Gastrocnemius medialis (tissue), 4 donors: ENCODE measurements around the gene ZCCHC14.

Source experiments
- POLR2A ChIP-seq, 2 donors: fragments of 450-650 bp; IDR thresholded peaks; one replicate each; pipeline ENCODE4 v1.6.1; 2017; ENCODE audit warnings: antibody characterized with exemption in 2 of 2, mild to moderate bottlenecking in 2 of 2, moderate library complexity in 2 of 2
- TF ChIP-seq, protein P1 (sequence below), 5 experiments: fragments of 450-650 bp in 3 of 5; fragments of 200-600 bp in 2 of 5; sonication (generic) in 2 of 5; IDR thresholded peaks in 4 of 5; conservative IDR thresholded peaks in 1 of 5; 1 replicate in 4 of 5; 2 replicates in 1 of 5; pipeline ENCODE4 v1.5.1; 2016 to 2019; ENCODE audit warnings: antibody characterized with exemption in 5 of 5, mild to moderate bottlenecking in 3 of 5, moderate library complexity in 3 of 5

DNA sequence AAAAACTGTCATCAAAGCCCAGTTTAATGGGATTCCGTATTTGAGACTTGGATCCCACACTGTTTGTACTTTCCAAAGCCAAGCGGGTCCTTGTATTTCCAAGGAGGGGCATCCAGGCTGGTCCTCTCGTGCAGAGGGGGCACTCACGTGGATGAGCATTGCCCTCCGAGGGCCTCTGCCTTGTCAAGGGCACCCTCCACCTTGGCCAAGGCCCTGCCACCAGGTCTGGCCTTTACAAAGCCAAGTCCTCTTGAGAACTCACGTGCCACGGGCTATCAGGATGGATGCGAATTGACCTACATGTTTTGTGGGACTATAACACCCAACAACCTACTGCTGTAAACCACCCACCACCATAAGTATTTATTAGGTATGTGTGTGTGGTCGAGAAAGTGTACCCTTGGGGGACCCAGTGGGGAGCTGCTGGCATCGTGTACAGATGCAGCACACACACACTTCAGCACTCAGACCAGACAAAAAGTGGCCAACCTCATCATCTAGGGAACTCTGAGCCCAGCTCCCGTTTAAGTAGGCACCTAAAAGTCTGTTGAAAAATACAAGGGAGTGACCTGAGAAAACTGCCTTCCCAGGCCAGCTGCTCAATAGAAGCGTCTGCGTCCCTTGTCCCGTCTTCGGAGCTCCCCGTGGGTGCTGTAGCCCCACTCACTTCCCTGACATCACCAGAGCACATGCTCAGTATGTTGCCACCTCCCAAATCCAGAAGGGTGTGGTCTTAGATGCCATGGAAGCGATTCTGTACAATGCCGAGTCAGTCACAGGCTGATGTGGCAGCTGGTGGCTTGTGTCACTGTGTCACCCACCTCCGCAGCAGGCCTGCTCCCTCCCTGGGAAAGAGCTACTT is 87.8 kb downstream of the ZCCHC14 start:
- no peak for TF ChIP-seq POLR2A (IDR thresholded peaks at IDR 0.05)
- TF ChIP-seq, protein P1, sequence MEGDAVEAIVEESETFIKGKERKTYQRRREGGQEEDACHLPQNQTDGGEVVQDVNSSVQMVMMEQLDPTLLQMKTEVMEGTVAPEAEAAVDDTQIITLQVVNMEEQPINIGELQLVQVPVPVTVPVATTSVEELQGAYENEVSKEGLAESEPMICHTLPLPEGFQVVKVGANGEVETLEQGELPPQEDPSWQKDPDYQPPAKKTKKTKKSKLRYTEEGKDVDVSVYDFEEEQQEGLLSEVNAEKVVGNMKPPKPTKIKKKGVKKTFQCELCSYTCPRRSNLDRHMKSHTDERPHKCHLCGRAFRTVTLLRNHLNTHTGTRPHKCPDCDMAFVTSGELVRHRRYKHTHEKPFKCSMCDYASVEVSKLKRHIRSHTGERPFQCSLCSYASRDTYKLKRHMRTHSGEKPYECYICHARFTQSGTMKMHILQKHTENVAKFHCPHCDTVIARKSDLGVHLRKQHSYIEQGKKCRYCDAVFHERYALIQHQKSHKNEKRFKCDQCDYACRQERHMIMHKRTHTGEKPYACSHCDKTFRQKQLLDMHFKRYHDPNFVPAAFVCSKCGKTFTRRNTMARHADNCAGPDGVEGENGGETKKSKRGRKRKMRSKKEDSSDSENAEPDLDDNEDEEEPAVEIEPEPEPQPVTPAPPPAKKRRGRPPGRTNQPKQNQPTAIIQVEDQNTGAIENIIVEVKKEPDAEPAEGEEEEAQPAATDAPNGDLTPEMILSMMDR (IDR thresholded peaks at IDR 0.05 in 4 of 5, conservative IDR thresholded peaks at IDR 0.05 in 1 of 5): no peak
